ENCODE results near the gene TYROBP.

The TYROBP gene

GRCh38 chr19:35901055-35901644 lies 6.9 kb downstream of the TYROBP start:
- H3K4me3 ChIP-seq (replicated peaks in 1 of 2; ENCODE audit: low read depth in 2 of 2, low read length in 2 of 2), result peak overlapping the region in 1 of 2 donors; percentile 75
- TF ChIP-seq CTCF (IDR thresholded peaks at IDR 0.05; ENCODE audit: low read depth, low read length), result no peak
- DNase-seq (ENCODE audit: low read depth in 2 of 2), result peak; percentile 42 to 46

DNA sequence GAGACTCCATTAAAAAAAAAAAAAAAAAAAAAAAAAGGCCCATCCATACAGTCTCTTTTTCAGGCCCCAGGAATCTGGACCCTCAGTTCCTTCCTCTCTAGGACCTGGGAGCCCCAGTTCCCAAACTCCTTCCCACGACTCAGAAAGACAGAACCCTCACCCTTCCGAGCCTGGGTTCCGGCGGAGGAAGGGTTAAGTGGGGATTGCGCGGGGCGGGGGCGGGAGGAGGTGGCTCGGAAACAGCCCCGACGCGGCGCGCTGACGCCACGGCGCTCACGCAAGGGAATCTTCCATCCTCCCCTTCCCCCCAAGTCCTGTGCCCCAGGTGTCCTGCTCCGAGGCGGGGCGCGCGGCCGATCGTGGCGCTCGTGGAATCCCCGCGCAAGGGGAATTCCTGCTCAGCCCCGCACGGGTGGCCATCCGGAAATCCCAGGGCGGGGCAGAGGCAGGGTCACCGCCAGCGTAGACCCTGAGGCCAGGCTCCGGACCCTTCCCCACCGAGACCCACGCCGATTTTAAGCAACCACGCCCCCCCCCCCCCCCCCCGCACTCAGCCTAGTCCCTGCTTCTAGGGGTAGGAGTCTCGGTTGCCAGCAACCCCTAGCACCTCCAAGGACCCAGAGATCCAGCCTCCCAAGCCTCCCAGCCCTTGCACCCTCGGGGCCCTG lies 8.4 kb downstream of the TYROBP start:
- peak; percentile 81 to 83 for DNase-seq (ENCODE audit: low read depth in 2 of 2)
- no peak for TF ChIP-seq CTCF (IDR thresholded peaks at IDR 0.05; ENCODE audit: low read depth, low read length)
- peak overlapping the region; percentile 75 to 80 for H3K4me3 ChIP-seq (replicated peaks in 1 of 2; ENCODE audit: low read depth in 2 of 2, low read length in 2 of 2)

DNA sequence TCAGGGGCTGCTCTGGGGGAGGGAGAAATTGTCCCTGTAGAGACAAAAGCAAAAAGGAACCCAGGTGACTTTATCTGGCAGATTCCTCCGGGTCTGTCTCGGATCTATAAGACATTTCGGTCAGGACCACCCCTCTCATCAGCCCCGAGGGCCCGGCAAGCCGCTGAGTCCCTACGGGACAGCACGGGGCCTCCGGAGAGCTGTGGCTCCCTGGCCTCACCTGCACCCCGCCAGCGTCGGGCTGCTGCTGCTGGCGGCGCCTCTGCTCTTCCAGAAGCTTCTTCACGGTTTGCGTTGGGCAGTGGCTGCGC lies 9.6 kb downstream of the TYROBP start:
- no peak for TF ChIP-seq CTCF (IDR thresholded peaks at IDR 0.05; ENCODE audit: low read depth, low read length)
- no peak for DNase-seq (ENCODE audit: low read depth in 2 of 2)
- H3K4me3 ChIP-seq (replicated peaks in 1 of 2; ENCODE audit: low read depth in 2 of 2, low read length in 2 of 2), result peak overlapping the region; percentile 75 to 80

- no peak for TF ChIP-seq CTCF (IDR thresholded peaks at IDR 0.05; ENCODE audit: low read depth, low read length)
- H3K4me3 ChIP-seq (replicated peaks in 1 of 2; ENCODE audit: low read depth in 2 of 2, low read length in 2 of 2), result peak overlapping the region; percentile 75 to 80
- no peak for DNase-seq (ENCODE audit: low read depth in 2 of 2)
Measured at GRCh38 chr19:35897706-35898451, 10.2 kb downstream of the TYROBP start.

- DNase-seq (ENCODE audit: low read depth in 2 of 2), result no peak
- H3K4me3 ChIP-seq (replicated peaks in 1 of 2; ENCODE audit: low read depth in 2 of 2, low read length in 2 of 2), result no peak overlapping the region
- TF ChIP-seq CTCF (IDR thresholded peaks at IDR 0.05; ENCODE audit: low read depth, low read length), result no peak
Measured at GRCh38 chr19:35896643-35897040, 11.5 kb downstream of the TYROBP start.

GRCh38 chr19:35895911-35896642 lies 12.0 kb downstream of the TYROBP start:
- no peak for DNase-seq (ENCODE audit: low read depth in 2 of 2)
- no peak overlapping the region for H3K4me3 ChIP-seq (replicated peaks in 1 of 2; ENCODE audit: low read depth in 2 of 2, low read length in 2 of 2)
- no peak for TF ChIP-seq CTCF (IDR thresholded peaks at IDR 0.05; ENCODE audit: low read depth, low read length)
